ENCODE measurements around the gene GRK5. TPM values are rescaled to one million over a fixed set of nuclear protein-coding genes. Genes with fewer than 3 reads are reported as not detected.
A peak's percentile ranks its signal among the peaks of the same experiment; 100 is the strongest.

The GRK5 gene
- total RNA-seq, 1 donor = 16.0 TPM

- no peak for DNase-seq (ENCODE audit: low read depth)
- TF ChIP-seq, protein P1, sequence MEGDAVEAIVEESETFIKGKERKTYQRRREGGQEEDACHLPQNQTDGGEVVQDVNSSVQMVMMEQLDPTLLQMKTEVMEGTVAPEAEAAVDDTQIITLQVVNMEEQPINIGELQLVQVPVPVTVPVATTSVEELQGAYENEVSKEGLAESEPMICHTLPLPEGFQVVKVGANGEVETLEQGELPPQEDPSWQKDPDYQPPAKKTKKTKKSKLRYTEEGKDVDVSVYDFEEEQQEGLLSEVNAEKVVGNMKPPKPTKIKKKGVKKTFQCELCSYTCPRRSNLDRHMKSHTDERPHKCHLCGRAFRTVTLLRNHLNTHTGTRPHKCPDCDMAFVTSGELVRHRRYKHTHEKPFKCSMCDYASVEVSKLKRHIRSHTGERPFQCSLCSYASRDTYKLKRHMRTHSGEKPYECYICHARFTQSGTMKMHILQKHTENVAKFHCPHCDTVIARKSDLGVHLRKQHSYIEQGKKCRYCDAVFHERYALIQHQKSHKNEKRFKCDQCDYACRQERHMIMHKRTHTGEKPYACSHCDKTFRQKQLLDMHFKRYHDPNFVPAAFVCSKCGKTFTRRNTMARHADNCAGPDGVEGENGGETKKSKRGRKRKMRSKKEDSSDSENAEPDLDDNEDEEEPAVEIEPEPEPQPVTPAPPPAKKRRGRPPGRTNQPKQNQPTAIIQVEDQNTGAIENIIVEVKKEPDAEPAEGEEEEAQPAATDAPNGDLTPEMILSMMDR (IDR thresholded peaks at IDR 0.05; ENCODE audit: insufficient read depth, low read depth, low read length) = no peak
These were observed 23.5 kb upstream of the GRK5 start for GRCh38 chr10:119183664-119184412.

DNA sequence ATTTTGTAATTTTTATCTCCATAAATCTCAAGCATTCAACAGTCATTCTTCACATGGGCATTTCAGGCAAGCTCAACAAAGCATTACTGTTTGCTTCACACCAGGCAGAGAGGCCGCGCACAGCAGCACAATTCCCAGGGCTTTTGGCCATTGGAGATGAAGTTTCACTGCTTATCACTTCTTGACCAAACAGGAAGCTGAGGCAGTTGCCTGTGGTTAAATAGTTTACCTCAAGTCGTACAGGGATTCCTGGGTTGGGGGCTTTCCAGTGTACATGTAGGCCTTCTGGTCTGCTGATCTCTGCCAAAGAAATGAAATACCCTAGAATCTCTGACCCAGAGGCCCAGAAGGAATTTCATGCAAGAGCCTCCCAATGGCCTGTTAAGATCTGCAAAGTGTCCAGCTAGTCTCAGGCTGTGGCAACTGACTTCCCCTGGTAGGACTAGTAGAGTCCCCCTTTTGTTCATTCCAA, 17.5 kb upstream of the GRK5 start:
- TF ChIP-seq, protein P1 (IDR thresholded peaks at IDR 0.05; ENCODE audit: insufficient read depth, low read depth, low read length) = no peak
- H3K4me3 ChIP-seq (ENCODE audit: low read depth, low read length) = no peak overlapping the region
- peak; percentile 97 for DNase-seq (ENCODE audit: low read depth)

More at GRCh38 chr10:119183664-119184412, 23.5 kb upstream of the GRK5 start:
- H3K4me3 ChIP-seq (ENCODE audit: low read depth, low read length) = no peak overlapping the region

DNA sequence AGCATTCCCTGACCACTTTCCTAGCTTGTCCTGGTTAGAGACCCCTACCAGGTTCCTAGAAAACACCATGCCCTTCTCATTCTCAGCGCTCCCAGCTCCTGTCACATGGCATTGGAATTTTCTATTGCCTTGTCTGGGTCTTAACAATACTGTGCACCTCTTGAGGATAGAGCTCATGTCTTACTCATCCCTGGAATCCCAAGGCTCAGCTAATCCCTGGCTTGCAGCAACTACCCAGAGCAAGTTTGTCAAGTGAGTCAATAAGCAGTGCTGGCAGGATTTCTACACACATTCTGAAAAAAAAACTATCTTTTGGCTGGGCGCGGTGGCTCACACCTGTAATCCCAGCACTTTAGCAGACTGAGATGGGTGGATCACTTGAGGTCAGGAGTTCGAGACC, 17.0 kb upstream of the GRK5 start:
- TF ChIP-seq, protein P1 (IDR thresholded peaks at IDR 0.05; ENCODE audit: insufficient read depth, low read depth, low read length) = no peak
- no peak overlapping the region for H3K4me3 ChIP-seq (ENCODE audit: low read depth, low read length)

GRCh38 chr10:119190954-119191785, 16.2 kb upstream of the GRK5 start:
- TF ChIP-seq, protein P1 (IDR thresholded peaks at IDR 0.05; ENCODE audit: insufficient read depth, low read depth, low read length) = no peak
- no peak for DNase-seq (ENCODE audit: low read depth)
- H3K4me3 ChIP-seq (ENCODE audit: low read depth, low read length) = no peak overlapping the region

More for the DNA sequence above, 17.0 kb upstream of the GRK5 start:
- peak; percentile 99 for DNase-seq (ENCODE audit: low read depth)

DNA sequence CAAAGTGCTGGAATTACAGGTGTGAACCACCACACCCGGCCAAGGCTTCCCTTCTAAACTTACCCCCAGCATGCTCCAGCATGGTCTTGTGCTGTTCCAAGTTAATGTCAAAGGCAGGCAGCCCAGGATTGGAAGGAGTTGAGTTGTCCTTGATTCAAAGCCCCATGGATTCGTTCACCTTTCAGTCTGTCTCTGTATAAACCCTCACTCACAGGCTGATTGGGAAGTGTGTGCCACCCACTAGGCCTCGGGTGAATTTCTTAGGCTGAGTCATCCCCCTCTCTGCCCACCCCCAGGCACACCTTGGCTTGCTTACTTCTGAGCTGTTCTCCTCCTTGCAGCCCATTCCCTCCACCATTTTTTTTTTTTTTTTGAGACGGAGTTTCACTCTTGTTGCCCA, 15.5 kb upstream of the GRK5 start:
- TF ChIP-seq, protein P1 (IDR thresholded peaks at IDR 0.05; ENCODE audit: insufficient read depth, low read depth, low read length) = no peak
- no peak overlapping the region for H3K4me3 ChIP-seq (ENCODE audit: low read depth, low read length)
- DNase-seq (ENCODE audit: low read depth) = no peak

GRCh38 chr10:119197921-119198320, 9.4 kb upstream of the GRK5 start:
- peak; percentile 82 for DNase-seq (ENCODE audit: low read depth)
- H3K4me3 ChIP-seq (ENCODE audit: low read depth, low read length) = no peak overlapping the region
- TF ChIP-seq, protein P1 (IDR thresholded peaks at IDR 0.05; ENCODE audit: insufficient read depth, low read depth, low read length) = no peak

All from fibroblast of villous mesenchyme (primary cell).